ENCODE data around the gene YPEL1. TPM values are rescaled to one million over a fixed set of nuclear protein-coding genes. Genes with fewer than 3 reads are reported as not detected.
"Not testable (repeated sequence)": the region's sequence is repeated elsewhere in the genome, so short reads cannot be mapped to it uniquely, and the experiment has no call there.

YPEL1 gene
- polyA plus RNA-seq, 3 donors: 1.0 to 2.3 (median 2.0) TPM

DNA sequence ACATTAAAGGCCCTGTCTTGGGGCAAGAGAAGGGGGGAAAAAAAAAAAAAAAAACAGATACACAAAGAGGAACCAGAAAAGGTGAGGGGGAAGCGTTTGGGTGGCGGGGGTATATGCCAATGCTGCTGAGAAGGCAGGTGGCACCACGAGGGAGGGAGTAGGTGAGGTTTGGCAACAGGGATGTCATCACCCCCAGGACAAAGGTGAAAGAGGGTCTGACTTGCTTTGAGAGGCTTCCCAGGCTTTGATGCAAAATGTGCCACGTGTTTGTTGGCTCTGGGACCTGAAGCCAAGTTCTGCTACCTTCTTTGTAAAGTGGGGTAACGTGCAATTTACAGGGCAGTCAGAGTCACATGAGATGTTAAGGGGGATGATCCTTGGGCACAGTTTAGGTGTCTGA, 4.1 kb downstream of the YPEL1 start:
- Histone ChIP-seq H3K27me3 (ENCODE audit: control insufficient read depth in 2 of 2, insufficient read depth in 2 of 2, low read length in 2 of 2) (no peaks in the 10 kb centered on the region), H3K4me2 (replicated peaks; ENCODE audit: extremely low read depth, low read length, poor library complexity, severe bottlenecking) (no peak overlapping the region), H3K9me3 (replicated peaks in 1 of 2; ENCODE audit: control insufficient read depth in 1 of 2, insufficient read depth in 1 of 2, low read length in 2 of 2) (no peaks in the 10 kb centered on the region), H4K20me1 (ENCODE audit: insufficient read depth, low read length) (no peaks in the 10 kb centered on the region), H3K4me3 (replicated peaks in 1 of 3; ENCODE audit: low read depth in 2 of 3, low read length in 3 of 3) (no peak overlapping the region), H2AFZ (ENCODE audit: insufficient read depth, low read depth, low read length, poor library complexity, severe bottlenecking) (no peak overlapping the region), H3K27ac (ENCODE audit: low read depth in 1 of 2, low read length in 2 of 2) (no peak overlapping the region), H3K9ac (ENCODE audit: insufficient read depth, low read length, poor library complexity, severe bottlenecking) (no peak overlapping the region), H3K79me2 (ENCODE audit: insufficient read depth, low read length) (no peaks in the 10 kb centered on the region), H3K4me1 (ENCODE audit: control insufficient read depth in 1 of 2, insufficient read depth in 2 of 2, low read length in 2 of 2) (peaks cover 13 to 20% of the 10 kb centered on the region in 2 donors), H3K36me3 (replicated peaks in 1 of 2; ENCODE audit: control insufficient read depth in 1 of 2, insufficient read depth in 2 of 2, low read length in 2 of 2) (no peaks in the 10 kb centered on the region)
- intact Hi-C loops (cut with micrococcal nuclease): no loop called here
- TF ChIP-seq, protein P1, sequence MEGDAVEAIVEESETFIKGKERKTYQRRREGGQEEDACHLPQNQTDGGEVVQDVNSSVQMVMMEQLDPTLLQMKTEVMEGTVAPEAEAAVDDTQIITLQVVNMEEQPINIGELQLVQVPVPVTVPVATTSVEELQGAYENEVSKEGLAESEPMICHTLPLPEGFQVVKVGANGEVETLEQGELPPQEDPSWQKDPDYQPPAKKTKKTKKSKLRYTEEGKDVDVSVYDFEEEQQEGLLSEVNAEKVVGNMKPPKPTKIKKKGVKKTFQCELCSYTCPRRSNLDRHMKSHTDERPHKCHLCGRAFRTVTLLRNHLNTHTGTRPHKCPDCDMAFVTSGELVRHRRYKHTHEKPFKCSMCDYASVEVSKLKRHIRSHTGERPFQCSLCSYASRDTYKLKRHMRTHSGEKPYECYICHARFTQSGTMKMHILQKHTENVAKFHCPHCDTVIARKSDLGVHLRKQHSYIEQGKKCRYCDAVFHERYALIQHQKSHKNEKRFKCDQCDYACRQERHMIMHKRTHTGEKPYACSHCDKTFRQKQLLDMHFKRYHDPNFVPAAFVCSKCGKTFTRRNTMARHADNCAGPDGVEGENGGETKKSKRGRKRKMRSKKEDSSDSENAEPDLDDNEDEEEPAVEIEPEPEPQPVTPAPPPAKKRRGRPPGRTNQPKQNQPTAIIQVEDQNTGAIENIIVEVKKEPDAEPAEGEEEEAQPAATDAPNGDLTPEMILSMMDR (IDR thresholded peaks at IDR 0.05): no peak
- no peak overlapping the region for H3K4me3 Mint-ChIP-seq
- no peaks in the 10 kb centered on the region for H3K9me3 Mint-ChIP-seq
- peaks cover 0 to 3% of the 10 kb centered on the region in 2 donors for H3K36me3 Mint-ChIP-seq
- peaks cover 0 to 5% (median 2%) of the 10 kb centered on the region in 3 donors for H3K27me3 Mint-ChIP-seq (ENCODE audit: low read depth in 3 of 3)
- no peak for DNase-seq
- peaks cover 13% of the 10 kb centered on the region for H3K4me1 Mint-ChIP-seq
- whole genome bisulfite sequencing (ENCODE audit: insufficient coverage): 64% methylated on average over 5 of the region's 5 CpGs
- peak overlapping the region in 1 of 7 donors; percentile 14 for H3K27ac Mint-ChIP-seq

DNA sequence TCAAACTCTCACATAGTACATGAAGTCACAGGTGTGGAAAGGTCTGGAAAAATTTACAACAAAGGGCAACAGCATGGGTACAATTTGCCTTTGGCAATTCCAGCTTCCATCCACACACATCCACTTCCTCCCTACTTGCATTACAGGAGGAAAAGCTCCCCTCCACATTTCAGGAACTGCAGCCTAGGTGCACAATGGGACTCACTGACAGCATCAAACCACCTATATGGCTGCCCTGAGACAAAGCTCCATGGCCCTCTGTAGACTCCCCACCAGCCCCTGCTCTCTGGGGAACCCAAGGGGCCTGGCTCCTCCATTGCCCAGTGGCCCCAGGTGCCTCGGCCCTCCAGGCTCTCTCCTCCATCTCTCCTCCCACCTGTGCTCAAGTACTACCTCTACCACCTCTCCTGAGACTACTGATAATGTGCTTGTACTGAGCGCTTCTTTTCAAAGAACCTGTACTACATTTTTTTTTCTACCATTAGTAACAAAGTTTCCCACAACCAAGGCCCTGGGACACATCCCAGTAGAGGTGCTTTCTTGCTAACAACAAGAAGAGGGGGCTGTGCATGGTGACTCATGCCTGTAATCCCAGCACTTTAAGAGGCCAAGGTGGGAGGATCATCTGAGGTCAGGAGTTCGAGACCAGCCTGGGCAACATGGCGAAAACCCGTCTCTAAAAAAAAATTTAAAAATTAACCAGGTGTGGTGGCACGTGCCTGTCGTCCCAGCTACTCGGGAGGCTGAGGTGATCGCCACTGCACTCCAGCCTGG, 4.9 kb downstream of the YPEL1 start:
- no peak for DNase-seq
- TF ChIP-seq, protein P1 (IDR thresholded peaks at IDR 0.05): no peak
- Histone ChIP-seq H3K79me2 (ENCODE audit: insufficient read depth, low read length) (no peaks in the 10 kb centered on the region), H3K27me3 (ENCODE audit: control insufficient read depth in 2 of 2, insufficient read depth in 2 of 2, low read length in 2 of 2) (no peaks in the 10 kb centered on the region), H2AFZ (ENCODE audit: insufficient read depth, low read depth, low read length, poor library complexity, severe bottlenecking) (no peak overlapping the region), H3K27ac (ENCODE audit: low read depth in 1 of 2, low read length in 2 of 2) (no peak overlapping the region), H3K4me3 (replicated peaks in 1 of 3; ENCODE audit: low read depth in 2 of 3, low read length in 3 of 3) (no peak overlapping the region), H3K9ac (ENCODE audit: insufficient read depth, low read length, poor library complexity, severe bottlenecking) (no peak overlapping the region), H3K4me1 (ENCODE audit: control insufficient read depth in 1 of 2, insufficient read depth in 2 of 2, low read length in 2 of 2) (peaks cover 10 to 14% of the 10 kb centered on the region in 2 donors), H3K9me3 (replicated peaks in 1 of 2; ENCODE audit: control insufficient read depth in 1 of 2, insufficient read depth in 1 of 2, low read length in 2 of 2) (no peaks in the 10 kb centered on the region), H3K4me2 (replicated peaks; ENCODE audit: extremely low read depth, low read length, poor library complexity, severe bottlenecking) (no peak overlapping the region), H3K36me3 (replicated peaks in 1 of 2; ENCODE audit: control insufficient read depth in 1 of 2, insufficient read depth in 2 of 2, low read length in 2 of 2) (no peaks in the 10 kb centered on the region), H4K20me1 (ENCODE audit: insufficient read depth, low read length) (no peaks in the 10 kb centered on the region)
- Mint-ChIP-seq H3K4me3 (no peak overlapping the region), H3K9me3 (no peaks in the 10 kb centered on the region), H3K4me1 (peaks cover 14% of the 10 kb centered on the region), H3K36me3 (peaks cover 0 to 3% of the 10 kb centered on the region in 2 donors), H3K27ac (no peak overlapping the region), H3K27me3 (ENCODE audit: low read depth in 3 of 3) (peaks cover 0 to 2% (median 2%) of the 10 kb centered on the region in 3 donors)
- 95% methylated on average over 9 of the region's 9 CpGs for WGBS (ENCODE audit: insufficient coverage)
- intact Hi-C loops (cut with micrococcal nuclease): no loop called here

DNA sequence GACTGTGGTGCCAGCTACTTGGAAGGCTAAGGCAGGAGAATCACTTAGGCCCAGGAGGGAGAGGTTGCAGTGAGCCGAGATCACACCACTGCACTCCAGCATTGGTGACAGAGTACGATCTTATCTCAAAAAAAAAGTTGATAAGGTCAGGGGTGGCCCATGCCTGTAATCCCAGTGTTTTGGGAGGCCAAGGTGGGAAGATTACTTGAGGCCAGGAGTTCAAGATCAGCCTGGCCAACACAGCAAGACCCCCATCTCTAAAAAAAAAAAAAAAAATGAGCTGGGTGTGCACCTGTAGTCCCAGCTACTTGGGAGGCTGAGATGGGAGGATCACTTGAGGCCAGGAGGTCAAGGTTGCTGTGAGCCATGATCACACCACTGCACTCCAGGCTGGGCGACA, 6.4 kb downstream of the YPEL1 start:
- H3K9ac ChIP-seq (ENCODE audit: insufficient read depth, low read length, poor library complexity, severe bottlenecking); intact Hi-C loops (cut with micrococcal nuclease); H3K9me3 ChIP-seq (replicated peaks in 1 of 2; ENCODE audit: control insufficient read depth in 1 of 2, insufficient read depth in 1 of 2, low read length in 2 of 2); H3K4me3 Mint-ChIP-seq; H3K36me3 Mint-ChIP-seq; H3K36me3 ChIP-seq (replicated peaks in 1 of 2; ENCODE audit: control insufficient read depth in 1 of 2, insufficient read depth in 2 of 2, low read length in 2 of 2); H3K4me3 ChIP-seq (replicated peaks in 1 of 3; ENCODE audit: low read depth in 2 of 3, low read length in 3 of 3); H3K27me3 Mint-ChIP-seq (ENCODE audit: low read depth in 3 of 3); H3K4me1 Mint-ChIP-seq; H3K27me3 ChIP-seq (ENCODE audit: control insufficient read depth in 2 of 2, insufficient read depth in 2 of 2, low read length in 2 of 2); H3K27ac ChIP-seq (ENCODE audit: low read depth in 1 of 2, low read length in 2 of 2); H3K9me3 Mint-ChIP-seq; H3K79me2 ChIP-seq (ENCODE audit: insufficient read depth, low read length); H3K4me1 ChIP-seq (ENCODE audit: control insufficient read depth in 1 of 2, insufficient read depth in 2 of 2, low read length in 2 of 2); H2AFZ ChIP-seq (ENCODE audit: insufficient read depth, low read depth, low read length, poor library complexity, severe bottlenecking); DNase-seq; H4K20me1 ChIP-seq (ENCODE audit: insufficient read depth, low read length); H3K4me2 ChIP-seq (replicated peaks; ENCODE audit: extremely low read depth, low read length, poor library complexity, severe bottlenecking): not testable (repeated sequence)
- peak overlapping the region in 1 of 7 donors; percentile 30 for H3K27ac Mint-ChIP-seq
- WGBS (ENCODE audit: insufficient coverage): no CpG with 5 or more reads among the region's 3 CpGs

Measured in CD14-positive monocyte (primary cell).